GM12878 (cell line): Measurements from ENCODE around the gene ITGA4. TPM values are rescaled to one million over a fixed set of nuclear protein-coding genes. Genes with fewer than 3 reads are reported as not detected.

Experiments used
- ATAC-seq: fragments of 200-7000 bp; cut with Tn5 transposase; 3 replicates; pipeline ENCODE4 v1.9.1; 2020; ENCODE audit warnings: mild to moderate bottlenecking, moderate library complexity
- BruUV-seq: library from RNA; stranded (reverse); fragments of 400-500 nt; replicated peaks from 2 replicates; lab custom pipeline; 2021; lab: Mats Ljungman, UMichigan
- CTCF ChIA-PET: fragments of 300-600 bp; sonication (Branson Sonifier 250); formaldehyde crosslinking; extraction: SDS; loops from one replicate; lab custom pipeline; 2021; ENCODE audit warnings: inconsistent platforms; lab: Yijun Ruan, JAX
- POLR2A ChIA-PET: fragments of 350-600 bp; formaldehyde crosslinking; extraction: SDS; loops from one replicate; lab custom pipeline; 2021; ENCODE audit warnings: inconsistent platforms; lab: Charles Lee
- RAD21 ChIA-PET: fragments of 300-600 bp; sonication (Branson Sonifier 250); formaldehyde crosslinking; loops from one replicate; lab custom pipeline; 2023; ENCODE audit warnings: antibody characterized with exemption; ENCODE audit not compliant: unreplicated experiment; lab: Charles Lee
- SMC1A ChIA-PET: fragments of 300-600 bp; sonication (Branson Sonifier 250); formaldehyde crosslinking; loops from one replicate; lab custom pipeline; 2023; ENCODE audit not compliant: unreplicated experiment, uncharacterized antibody; lab: Charles Lee
- DNase-seq: peaks from one replicate; pipeline ENCODE4 v3.0.0-alpha.2; 2011; ENCODE audit warnings: low read depth, low spot score
- FAIRE-seq: peaks from 3 replicates; lab custom pipeline; 2011; peaks lifted over from hg19 to GRCh38; lab: Jason Lieb, UNC
- H2AFZ ChIP-seq: 2 replicates; pipeline ENCODE4 v1.6.0; 2011; ENCODE audit warnings: low read depth, low read length, control low read depth; ENCODE audit not compliant: control insufficient read depth
- H3K27ac ChIP-seq: 2 replicates; pipeline ENCODE4 v1.5.1; 2011; ENCODE audit warnings: control low read depth; ENCODE audit not compliant: control insufficient read depth, insufficient read depth
- H3K27me3 ChIP-seq, 2 experiments: replicated peaks in 1 of 2; 2 replicates each; pipeline versions ENCODE4 v1.6.0 to v1.6.1; 2011; ENCODE audit warnings: low read length in 1 of 2; ENCODE audit not compliant: control insufficient read depth in 2 of 2, insufficient read depth in 2 of 2
- H3K36me3 ChIP-seq, 2 experiments: 2 replicates each; pipeline ENCODE4 v1.5.1; 2011; ENCODE audit warnings: low read length in 1 of 2; ENCODE audit not compliant: control insufficient read depth in 2 of 2, insufficient read depth in 2 of 2
- H3K4me1 ChIP-seq: 2 replicates; pipeline ENCODE4 v1.6.1; 2011; ENCODE audit warnings: mild to moderate bottlenecking, low read length, moderate library complexity, mixed read lengths; ENCODE audit not compliant: control insufficient read depth, insufficient read depth
- H3K4me2 ChIP-seq: 2 replicates; pipeline ENCODE4 v1.6.0; 2011; ENCODE audit warnings: control low read depth; ENCODE audit not compliant: control insufficient read depth, insufficient read depth
- H3K4me3 ChIP-seq: fragments of 200-600 bp; sonication (generic); 2 replicates; pipeline ENCODE4 v1.5.1; 2016
- H3K79me2 ChIP-seq: 2 replicates; pipeline ENCODE4 v1.6.0; 2011; ENCODE audit warnings: low read length; ENCODE audit not compliant: control insufficient read depth, insufficient read depth
- H3K9ac ChIP-seq: 2 replicates; pipeline ENCODE4 v1.8.0; 2011; ENCODE audit warnings: low read length, control low read depth, mixed read lengths; ENCODE audit not compliant: control insufficient read depth, insufficient read depth
- H3K9me3 ChIP-seq: replicated peaks from 3 replicates; pipeline ENCODE4 v1.5.1; 2011; ENCODE audit warnings: mild to moderate bottlenecking, low read length; ENCODE audit not compliant: control insufficient read depth, insufficient read depth
- H4K20me1 ChIP-seq: 2 replicates; pipeline ENCODE4 v1.6.0; 2011; ENCODE audit not compliant: control insufficient read depth, insufficient read depth
- BRCA1 ChIP-seq: IDR thresholded peaks from 2 replicates; pipeline ENCODE4 v1.6.1; 2011; ENCODE audit warnings: low read depth, low read length, improper control_type of control experiment
- CREB1 ChIP-seq: IDR thresholded peaks from 2 replicates; pipeline ENCODE4 v1.6.1; 2012; ENCODE audit warnings: low read depth, mild to moderate bottlenecking, inconsistent platforms
- MLLT1 ChIP-seq: fragments of 450-650 bp; IDR thresholded peaks from 2 replicates; pipeline ENCODE4 v1.6.1; 2016; ENCODE audit warnings: mild to moderate bottlenecking
- RB1 ChIP-seq: fragments of 450-650 bp; formaldehyde crosslinking; IDR thresholded peaks from 2 replicates; pipeline ENCODE4 v1.6.1; 2017; ENCODE audit warnings: mild to moderate bottlenecking, borderline replicate concordance
- SMARCA5 ChIP-seq: fragments of 450-650 bp; IDR thresholded peaks from 2 replicates; pipeline ENCODE4 v1.6.1; 2017; ENCODE audit warnings: mild to moderate bottlenecking
- YBX1 ChIP-seq: fragments of 450-650 bp; IDR thresholded peaks from 2 replicates; pipeline ENCODE4 v1.6.1; 2016; ENCODE audit warnings: antibody characterized with exemption
- ZBTB40 ChIP-seq: fragments of 450-650 bp; IDR thresholded peaks from 2 replicates; pipeline ENCODE4 v1.6.1; 2016; ENCODE audit warnings: mild to moderate bottlenecking, moderate library complexity, borderline replicate concordance
- WGBS: methylation state at CpG from one replicate; pipeline ENCODE4 v1.1.6; 2016; ENCODE audit warnings: low lambda C conversion rate; ENCODE audit not compliant: insufficient replicate concordance, insufficient coverage; ENCODE audit errors: missing lambda C conversion rate; 5-methylcytosine and 5-hydroxymethylcytosine counted together
- in situ Hi-C: fragments of 300-500 bp; cut with MboI; formaldehyde crosslinking; loops from 9 replicates; pipeline ENCODE4 v1.14.3; 2018; ENCODE audit warnings: mixed read lengths
- intact Hi-C: fragments of 100-400 bp; cut with micrococcal nuclease; formaldehyde crosslinking; loops from one replicate; pipeline ENCODE4 v1.14.2; 2022; ENCODE audit not compliant: unreplicated experiment
- polyA plus RNA-seq, 11 experiments: library from polyadenylated mRNA; depleted of rRNA in 4 of 11; unstranded in 6 of 11; stranded (reverse) in 5 of 11; fragments of >200 nt; fragmentation: Nextera tagmentation in 4 of 11; fragmentation: Illumina TruSeq in 1 of 11; extraction: Ambion mirVana in 4 of 11; extraction: Trizol in 1 of 11; gene quantifications; 1 replicate in 1 of 11; 2 replicates in 10 of 11; pipeline versions ENCODE4 v1.2.1 to v1.2.3, GENCODE V29; 2011 to 2016; ENCODE audit warnings: inconsistent platforms in 2 of 11, missing spikeins in 2 of 11, low read depth in 1 of 11
- total RNA-seq, 4 experiments: library from RNA; depleted of rRNA in 3 of 4; stranded (reverse); fragments of >200 nt in 3 of 4; fragmentation: Illumina TruSeq in 1 of 4; extraction: Trizol in 1 of 4; gene quantifications; 2 replicates each; pipeline versions ENCODE4 v1.2.1 to v1.2.3, GENCODE V29; 2013 to 2021
- TF ChIP-seq, protein P1 (sequence below): fragments of 450-650 bp; IDR thresholded peaks from 2 replicates; pipeline ENCODE4 v1.6.1; 2016; ENCODE audit warnings: mild to moderate bottlenecking
- TF ChIP-seq, protein P2 (sequence below): IDR thresholded peaks from 2 replicates; pipeline ENCODE4 v1.6.1; 2012; ENCODE audit warnings: improper control_type of control experiment, low read depth, low read length; ENCODE audit not compliant: insufficient replicate concordance

Gene ITGA4
- total and polyA plus RNA-seq, 10 of the 15 experiments (the other 5 are each of a cell fraction or from before 2014, with no cell fraction given): 12.4 to 87.9 (median 63.5) TPM

DNA sequence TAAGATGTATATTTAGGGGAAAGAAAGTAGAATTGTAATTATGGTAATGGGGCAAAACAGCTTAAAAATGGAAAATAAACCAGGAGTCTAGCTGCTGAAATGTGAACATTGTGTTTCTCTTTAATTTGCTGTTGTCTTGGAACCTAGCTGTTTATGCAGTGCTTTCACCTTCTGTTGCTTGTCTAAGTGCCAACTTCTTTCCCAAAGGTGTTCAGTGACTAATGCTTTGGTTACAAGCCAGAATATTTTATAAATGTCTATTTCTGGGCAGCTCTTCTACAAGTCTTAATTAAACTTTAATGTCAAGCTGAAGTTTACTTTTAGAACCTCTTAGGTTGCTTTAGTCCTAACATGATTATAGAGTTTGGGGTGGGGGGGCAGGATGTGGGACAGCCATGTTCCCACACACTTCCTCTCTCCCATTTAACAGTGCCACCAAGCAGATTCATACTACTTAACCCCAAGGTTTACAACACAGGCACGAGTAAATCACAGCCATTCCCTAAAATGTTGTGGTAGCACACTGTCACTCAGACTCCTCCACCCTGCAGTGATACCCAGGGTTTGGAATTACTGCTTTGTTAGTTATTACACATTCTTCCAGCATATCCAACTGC lies 60.6 kb downstream of the ITGA4 start:
- Histone ChIP-seq H3K27ac (no peak overlapping the region), H2AFZ (no peak overlapping the region), H3K4me3 (no peak overlapping the region), H3K27me3 (no peaks in the 10 kb centered on the region), H4K20me1 (no peaks in the 10 kb centered on the region), H3K79me2 (no peaks in the 10 kb centered on the region), H3K9me3 (no peaks in the 10 kb centered on the region), H3K36me3 (peaks cover 0 to 20% of the 10 kb centered on the region in 2 experiments; a peak in 3 of 4 replicates), H3K4me2 (no peak overlapping the region), H3K4me1 (no peaks in the 10 kb centered on the region), H3K9ac (no peak overlapping the region)
- in situ Hi-C loops: no loop called here
- ChIA-PET CTCF (interaction anchor here (0.5 to 1.9 kb wide), 7 partner anchors 10 to 729 kb away, joined by 3 to 10 read pairs (median 4); no protein-coding TSS in a partner anchor), SMC1A (interaction anchor here (0.7 to 1.7 kb wide), 6 partner anchors 12 to 216 kb away, joined by 3 to 5 read pairs (median 4); no protein-coding TSS in a partner anchor), RAD21 (interaction anchor here (1.4 kb wide), 1 partner anchor 214 kb away, joined by 5 read pairs; no protein-coding TSS in a partner anchor), POLR2A (interaction anchor here (0.7 kb wide), 1 partner anchor 161 kb away, joined by 3 read pairs; no protein-coding TSS in a partner anchor)
- intact Hi-C loops: no loop called here
- no peak for ATAC-seq
- WGBS: 87% methylated on average over 1 of the region's 1 CpG
- no peak for DNase-seq
- no TSS peak for BruUV-seq
- FAIRE-seq: no peak
- no peak for TF ChIP-seq RB1
- TF ChIP-seq CREB1: no peak
- no peak for TF ChIP-seq ZBTB40
- TF ChIP-seq BRCA1: no peak
- TF ChIP-seq MLLT1: no peak
- TF ChIP-seq, protein P1, sequence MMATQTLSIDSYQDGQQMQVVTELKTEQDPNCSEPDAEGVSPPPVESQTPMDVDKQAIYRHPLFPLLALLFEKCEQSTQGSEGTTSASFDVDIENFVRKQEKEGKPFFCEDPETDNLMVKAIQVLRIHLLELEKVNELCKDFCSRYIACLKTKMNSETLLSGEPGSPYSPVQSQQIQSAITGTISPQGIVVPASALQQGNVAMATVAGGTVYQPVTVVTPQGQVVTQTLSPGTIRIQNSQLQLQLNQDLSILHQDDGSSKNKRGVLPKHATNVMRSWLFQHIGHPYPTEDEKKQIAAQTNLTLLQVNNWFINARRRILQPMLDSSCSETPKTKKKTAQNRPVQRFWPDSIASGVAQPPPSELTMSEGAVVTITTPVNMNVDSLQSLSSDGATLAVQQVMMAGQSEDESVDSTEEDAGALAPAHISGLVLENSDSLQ: no peak
- TF ChIP-seq, protein P2, sequence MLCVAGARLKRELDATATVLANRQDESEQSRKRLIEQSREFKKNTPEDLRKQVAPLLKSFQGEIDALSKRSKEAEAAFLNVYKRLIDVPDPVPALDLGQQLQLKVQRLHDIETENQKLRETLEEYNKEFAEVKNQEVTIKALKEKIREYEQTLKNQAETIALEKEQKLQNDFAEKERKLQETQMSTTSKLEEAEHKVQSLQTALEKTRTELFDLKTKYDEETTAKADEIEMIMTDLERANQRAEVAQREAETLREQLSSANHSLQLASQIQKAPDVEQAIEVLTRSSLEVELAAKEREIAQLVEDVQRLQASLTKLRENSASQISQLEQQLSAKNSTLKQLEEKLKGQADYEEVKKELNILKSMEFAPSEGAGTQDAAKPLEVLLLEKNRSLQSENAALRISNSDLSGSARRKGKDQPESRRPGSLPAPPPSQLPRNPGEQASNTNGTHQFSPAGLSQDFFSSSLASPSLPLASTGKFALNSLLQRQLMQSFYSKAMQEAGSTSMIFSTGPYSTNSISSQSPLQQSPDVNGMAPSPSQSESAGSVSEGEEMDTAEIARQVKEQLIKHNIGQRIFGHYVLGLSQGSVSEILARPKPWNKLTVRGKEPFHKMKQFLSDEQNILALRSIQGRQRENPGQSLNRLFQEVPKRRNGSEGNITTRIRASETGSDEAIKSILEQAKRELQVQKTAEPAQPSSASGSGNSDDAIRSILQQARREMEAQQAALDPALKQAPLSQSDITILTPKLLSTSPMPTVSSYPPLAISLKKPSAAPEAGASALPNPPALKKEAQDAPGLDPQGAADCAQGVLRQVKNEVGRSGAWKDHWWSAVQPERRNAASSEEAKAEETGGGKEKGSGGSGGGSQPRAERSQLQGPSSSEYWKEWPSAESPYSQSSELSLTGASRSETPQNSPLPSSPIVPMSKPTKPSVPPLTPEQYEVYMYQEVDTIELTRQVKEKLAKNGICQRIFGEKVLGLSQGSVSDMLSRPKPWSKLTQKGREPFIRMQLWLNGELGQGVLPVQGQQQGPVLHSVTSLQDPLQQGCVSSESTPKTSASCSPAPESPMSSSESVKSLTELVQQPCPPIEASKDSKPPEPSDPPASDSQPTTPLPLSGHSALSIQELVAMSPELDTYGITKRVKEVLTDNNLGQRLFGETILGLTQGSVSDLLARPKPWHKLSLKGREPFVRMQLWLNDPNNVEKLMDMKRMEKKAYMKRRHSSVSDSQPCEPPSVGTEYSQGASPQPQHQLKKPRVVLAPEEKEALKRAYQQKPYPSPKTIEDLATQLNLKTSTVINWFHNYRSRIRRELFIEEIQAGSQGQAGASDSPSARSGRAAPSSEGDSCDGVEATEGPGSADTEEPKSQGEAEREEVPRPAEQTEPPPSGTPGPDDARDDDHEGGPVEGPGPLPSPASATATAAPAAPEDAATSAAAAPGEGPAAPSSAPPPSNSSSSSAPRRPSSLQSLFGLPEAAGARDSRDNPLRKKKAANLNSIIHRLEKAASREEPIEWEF: no peak
- no peak for TF ChIP-seq YBX1
- TF ChIP-seq SMARCA5: no peak
